Smooth muscle cell (in vitro differentiated cells): ENCODE measurements around the gene THRA. TPM values are rescaled to one million over a fixed set of nuclear protein-coding genes. Genes with fewer than 3 reads are reported as not detected.

Experiments
- DNase-seq: peaks from one replicate; lab custom pipeline; 2025; ENCODE audit not compliant: unreplicated experiment; lab: John Stamatoyannopoulos, UW
- H2AFZ ChIP-seq: fragments of 200-600 bp; sonication (generic); 2 replicates; pipeline ENCODE4 v1.6.0; 2016; ENCODE audit warnings: antibody characterized with exemption, low read depth, mild to moderate bottlenecking
- H3F3A ChIP-seq: fragments of 200-600 bp; sonication (generic); 2 replicates; pipeline ENCODE4 v1.6.0; 2017; ENCODE audit warnings: antibody characterized with exemption, low read depth
- H3K27ac ChIP-seq: fragments of 200-600 bp; sonication (generic); 2 replicates; pipeline ENCODE4 v1.5.1; 2016; ENCODE audit warnings: low read depth, mild to moderate bottlenecking
- H3K27me3 ChIP-seq: fragments of 200-600 bp; sonication (generic); 2 replicates; pipeline ENCODE4 v1.6.1; 2016; ENCODE audit warnings: low read depth, mild to moderate bottlenecking
- H3K36me3 ChIP-seq: fragments of 200-600 bp; sonication (generic); 2 replicates; pipeline ENCODE4 v1.5.1; 2016; ENCODE audit warnings: low read depth
- H3K4me1 ChIP-seq: fragments of 200-600 bp; sonication (generic); 2 replicates; pipeline ENCODE4 v1.5.1; 2016; ENCODE audit warnings: low read depth
- H3K4me2 ChIP-seq: fragments of 200-600 bp; sonication (generic); 2 replicates; pipeline ENCODE4 v1.6.0; 2016; ENCODE audit warnings: mild to moderate bottlenecking
- H3K4me3 ChIP-seq: fragments of 200-600 bp; sonication (generic); 2 replicates; pipeline ENCODE4 v1.5.1; 2016; ENCODE audit warnings: mild to moderate bottlenecking
- H3K79me2 ChIP-seq: fragments of 200-600 bp; sonication (generic); 2 replicates; pipeline ENCODE4 v1.6.0; 2016; ENCODE audit warnings: low read depth, mild to moderate bottlenecking
- H3K9ac ChIP-seq: fragments of 200-600 bp; sonication (generic); 2 replicates; pipeline ENCODE4 v1.6.0; 2016; ENCODE audit warnings: low read depth
- H3K9me3 ChIP-seq: fragments of 200-600 bp; sonication (generic); replicated peaks from 2 replicates; pipeline ENCODE4 v1.5.1; 2016; ENCODE audit warnings: low read depth
- H4K20me1 ChIP-seq: fragments of 200-600 bp; sonication (generic); 2 replicates; pipeline ENCODE4 v1.6.0; 2016; ENCODE audit warnings: low read depth
- WGBS: methylation state at CpG from one replicate; pipeline ENCODE4 v1.1.7; 2016; ENCODE audit warnings: low lambda C conversion rate; 5-methylcytosine and 5-hydroxymethylcytosine counted together
- polyA plus RNA-seq: library from polyadenylated mRNA; unstranded; fragments of >200 nt; fragmentation: Nextera tagmentation; extraction: Ambion mirVana; gene quantifications from 2 replicates; pipeline ENCODE4 v1.2.1, GENCODE V29; 2016
- total RNA-seq: library from RNA; depleted of rRNA; stranded (reverse); fragments of >200 nt; gene quantifications from 2 replicates; pipeline ENCODE4 v1.2.3, GENCODE V29; 2014
- TF ChIP-seq, protein P1 (sequence below): fragments of 200-600 bp; sonication (generic); IDR thresholded peaks from 2 replicates; pipeline ENCODE4 v1.5.1; 2017; ENCODE audit warnings: borderline replicate concordance, mild to moderate bottlenecking, antibody characterized with exemption; ENCODE audit not compliant: insufficient read depth, poor library complexity, severe bottlenecking

THRA gene
- total and polyA plus RNA-seq, 2 experiments from 2014 or later: 15.6 to 21.2 TPM

DNA sequence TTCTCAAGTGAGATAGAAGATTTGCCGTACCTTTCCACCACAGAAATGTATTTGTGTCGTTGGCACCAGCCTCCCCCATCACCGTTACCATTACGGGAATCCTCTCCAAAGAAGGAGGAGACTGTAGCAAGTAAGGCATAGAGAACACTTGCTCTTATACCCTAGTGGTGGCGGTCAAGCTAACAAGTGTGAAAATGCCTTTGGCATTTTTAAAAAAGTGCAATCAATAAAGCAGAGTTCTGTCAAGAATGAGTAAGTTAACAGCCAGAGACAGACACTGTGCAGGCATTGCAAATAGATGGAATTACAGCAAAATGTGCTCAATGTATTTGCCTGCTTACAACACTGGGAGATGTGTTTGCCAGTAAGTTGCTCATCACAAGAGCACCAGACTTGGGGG lies 66.7 kb downstream of the THRA start:
- peaks cover 9% of the 10 kb centered on the region for H3K4me1 ChIP-seq
- H3K27ac ChIP-seq: no peak overlapping the region
- H3K4me3 ChIP-seq: no peak overlapping the region
- peaks cover 44% of the 10 kb centered on the region for H3K36me3 ChIP-seq
- H3K9me3 ChIP-seq: no peaks in the 10 kb centered on the region
- H3F3A ChIP-seq: peaks cover 6% of the 10 kb centered on the region
- H2AFZ ChIP-seq: no peak overlapping the region
- no peak overlapping the region for H3K4me2 ChIP-seq
- 96% methylated on average over 5 of the region's 5 CpGs for WGBS
- H3K9ac ChIP-seq: no peak overlapping the region
- peaks cover 82% of the 10 kb centered on the region for H3K79me2 ChIP-seq
- H3K27me3 ChIP-seq: no peaks in the 10 kb centered on the region
- DNase-seq: no peak
- TF ChIP-seq, protein P1, sequence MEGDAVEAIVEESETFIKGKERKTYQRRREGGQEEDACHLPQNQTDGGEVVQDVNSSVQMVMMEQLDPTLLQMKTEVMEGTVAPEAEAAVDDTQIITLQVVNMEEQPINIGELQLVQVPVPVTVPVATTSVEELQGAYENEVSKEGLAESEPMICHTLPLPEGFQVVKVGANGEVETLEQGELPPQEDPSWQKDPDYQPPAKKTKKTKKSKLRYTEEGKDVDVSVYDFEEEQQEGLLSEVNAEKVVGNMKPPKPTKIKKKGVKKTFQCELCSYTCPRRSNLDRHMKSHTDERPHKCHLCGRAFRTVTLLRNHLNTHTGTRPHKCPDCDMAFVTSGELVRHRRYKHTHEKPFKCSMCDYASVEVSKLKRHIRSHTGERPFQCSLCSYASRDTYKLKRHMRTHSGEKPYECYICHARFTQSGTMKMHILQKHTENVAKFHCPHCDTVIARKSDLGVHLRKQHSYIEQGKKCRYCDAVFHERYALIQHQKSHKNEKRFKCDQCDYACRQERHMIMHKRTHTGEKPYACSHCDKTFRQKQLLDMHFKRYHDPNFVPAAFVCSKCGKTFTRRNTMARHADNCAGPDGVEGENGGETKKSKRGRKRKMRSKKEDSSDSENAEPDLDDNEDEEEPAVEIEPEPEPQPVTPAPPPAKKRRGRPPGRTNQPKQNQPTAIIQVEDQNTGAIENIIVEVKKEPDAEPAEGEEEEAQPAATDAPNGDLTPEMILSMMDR: no peak
- peaks cover 45% of the 10 kb centered on the region for H4K20me1 ChIP-seq

DNA sequence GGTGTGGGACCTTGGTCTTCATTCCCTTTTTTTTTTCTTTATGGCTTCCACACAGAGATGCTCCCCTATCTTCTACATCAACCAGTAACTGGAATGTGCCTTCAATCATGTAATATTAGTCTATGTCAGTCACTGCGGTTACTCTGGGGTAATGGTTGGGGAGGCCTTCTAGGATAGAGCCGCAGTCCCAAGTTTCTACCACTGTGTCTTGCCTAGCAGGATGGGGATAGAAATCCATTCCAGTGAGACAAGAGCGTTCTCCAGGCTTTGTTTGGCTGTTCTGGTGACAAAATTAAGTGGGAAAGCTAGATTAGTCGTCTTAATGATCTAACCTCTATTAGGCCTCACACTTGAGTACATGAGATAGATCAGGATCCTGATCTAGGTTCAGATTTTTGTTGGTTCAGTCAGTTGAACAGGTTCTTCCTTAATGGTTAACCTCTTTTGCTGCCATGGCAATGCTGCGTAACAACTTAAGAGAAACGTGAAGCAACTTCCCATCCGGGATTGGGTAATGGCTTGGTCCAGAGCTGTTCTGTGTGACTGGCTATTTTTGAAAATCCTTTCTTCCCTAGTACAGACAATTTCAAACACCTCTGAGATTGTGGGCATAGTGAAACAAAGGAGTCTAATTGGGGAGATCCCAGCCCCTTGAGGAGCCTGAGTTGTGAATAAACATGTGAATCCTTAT lies 67.7 kb downstream of the THRA start:
- Histone ChIP-seq H3K4me2 (no peak overlapping the region), H3K9ac (no peak overlapping the region), H4K20me1 (peaks cover 35% of the 10 kb centered on the region), H3K36me3 (peaks cover 50% of the 10 kb centered on the region), H3K4me1 (no peaks in the 10 kb centered on the region), H3K79me2 (peaks cover 82% of the 10 kb centered on the region), H3K27ac (peak overlapping the region; percentile 3), H3K27me3 (no peaks in the 10 kb centered on the region), H3F3A (peaks cover 15% of the 10 kb centered on the region), H2AFZ (no peak overlapping the region), H3K9me3 (no peaks in the 10 kb centered on the region), H3K4me3 (no peak overlapping the region)
- DNase-seq: no peak
- WGBS: 93% methylated on average over 7 of the region's 7 CpGs
- TF ChIP-seq, protein P1: no peak

DNA sequence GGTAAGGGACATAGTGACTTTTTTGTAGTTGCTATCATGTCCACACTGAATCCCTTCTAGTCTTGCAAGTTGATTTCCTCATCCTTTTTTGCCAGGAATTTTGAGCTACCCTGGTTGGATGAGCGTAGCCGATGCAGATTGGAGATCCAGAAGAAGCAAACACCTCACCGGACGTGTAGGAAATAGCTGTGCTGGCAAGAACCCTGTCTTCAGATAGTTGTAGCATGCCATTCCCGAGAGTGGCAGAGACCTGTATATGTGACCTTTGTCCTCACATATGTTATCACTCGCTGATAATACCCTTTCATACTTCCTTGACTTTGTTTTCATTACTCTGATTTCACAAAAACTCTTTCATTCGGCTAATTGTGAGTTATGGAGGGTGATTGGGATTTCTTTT lies 71.4 kb downstream of the THRA start:
- H3K4me3 ChIP-seq: no peak overlapping the region
- no peak overlapping the region for H2AFZ ChIP-seq
- H3K27ac ChIP-seq: peak overlapping the region; percentile 40
- no peaks in the 10 kb centered on the region for H3K27me3 ChIP-seq
- H4K20me1 ChIP-seq: peaks cover 10% of the 10 kb centered on the region
- no peaks in the 10 kb centered on the region for H3K4me1 ChIP-seq
- no peak overlapping the region for H3K9ac ChIP-seq
- DNase-seq: no peak
- TF ChIP-seq, protein P1: no peak
- peaks cover 33% of the 10 kb centered on the region for H3F3A ChIP-seq
- H3K79me2 ChIP-seq: peaks cover 69% of the 10 kb centered on the region
- WGBS: 95% methylated on average over 7 of the region's 7 CpGs
- peaks cover 43% of the 10 kb centered on the region for H3K36me3 ChIP-seq
- no peak overlapping the region for H3K4me2 ChIP-seq
- no peaks in the 10 kb centered on the region for H3K9me3 ChIP-seq

DNA sequence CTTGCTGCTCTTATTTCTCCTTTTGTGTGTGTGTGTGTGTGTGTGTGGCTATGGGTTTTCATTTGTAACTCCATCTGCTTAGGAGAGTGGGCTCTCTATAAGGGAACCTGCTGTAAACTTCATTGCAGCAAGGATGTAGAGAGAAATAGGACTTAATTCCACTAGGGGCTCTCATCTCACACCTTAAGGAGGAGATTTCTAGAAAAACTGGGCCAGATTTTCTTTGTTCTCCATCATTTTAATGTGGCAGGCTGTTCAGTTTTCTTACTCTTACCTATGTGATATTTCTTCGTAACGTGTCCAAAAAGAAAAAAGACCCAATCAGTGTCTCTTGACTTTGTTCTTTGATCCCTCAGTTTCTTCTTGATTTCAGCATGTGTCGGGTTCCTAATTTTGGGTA lies 73.1 kb downstream of the THRA start:
- Histone ChIP-seq H3K9me3 (no peaks in the 10 kb centered on the region), H3K4me1 (no peaks in the 10 kb centered on the region), H3K4me3 (no peak overlapping the region), H3K4me2 (no peak overlapping the region), H3K79me2 (peaks cover 56% of the 10 kb centered on the region), H2AFZ (no peak overlapping the region), H3F3A (peaks cover 27% of the 10 kb centered on the region), H3K36me3 (peaks cover 30% of the 10 kb centered on the region), H3K27ac (peak overlapping the region; percentile 40), H3K27me3 (no peaks in the 10 kb centered on the region), H4K20me1 (no peaks in the 10 kb centered on the region), H3K9ac (no peak overlapping the region)
- no peak for DNase-seq
- TF ChIP-seq, protein P1: no peak
- WGBS: 98% methylated on average over 3 of the region's 3 CpGs
